OCI-LY7 (cell line): ENCODE measurements around the gene KLK15.

Experiments used
- EZH2phosphoT487 ChIP-seq: fragments of 200-600 bp; sonication (generic); IDR thresholded peaks from 2 replicates; pipeline ENCODE4 v1.6.1; 2018; ENCODE audit warnings: low read depth, borderline replicate concordance, mild to moderate bottlenecking, mixed run types, antibody characterized with exemption, low read length, moderate library complexity, mixed read lengths
- TF ChIP-seq, protein P1 (sequence below): fragments of 200-600 bp; sonication (generic); conservative IDR thresholded peaks from 2 replicates; pipeline ENCODE4 v1.5.1; 2014; ENCODE audit warnings: mild to moderate bottlenecking, antibody characterized with exemption, low read length, moderate library complexity, mixed read lengths

DNA sequence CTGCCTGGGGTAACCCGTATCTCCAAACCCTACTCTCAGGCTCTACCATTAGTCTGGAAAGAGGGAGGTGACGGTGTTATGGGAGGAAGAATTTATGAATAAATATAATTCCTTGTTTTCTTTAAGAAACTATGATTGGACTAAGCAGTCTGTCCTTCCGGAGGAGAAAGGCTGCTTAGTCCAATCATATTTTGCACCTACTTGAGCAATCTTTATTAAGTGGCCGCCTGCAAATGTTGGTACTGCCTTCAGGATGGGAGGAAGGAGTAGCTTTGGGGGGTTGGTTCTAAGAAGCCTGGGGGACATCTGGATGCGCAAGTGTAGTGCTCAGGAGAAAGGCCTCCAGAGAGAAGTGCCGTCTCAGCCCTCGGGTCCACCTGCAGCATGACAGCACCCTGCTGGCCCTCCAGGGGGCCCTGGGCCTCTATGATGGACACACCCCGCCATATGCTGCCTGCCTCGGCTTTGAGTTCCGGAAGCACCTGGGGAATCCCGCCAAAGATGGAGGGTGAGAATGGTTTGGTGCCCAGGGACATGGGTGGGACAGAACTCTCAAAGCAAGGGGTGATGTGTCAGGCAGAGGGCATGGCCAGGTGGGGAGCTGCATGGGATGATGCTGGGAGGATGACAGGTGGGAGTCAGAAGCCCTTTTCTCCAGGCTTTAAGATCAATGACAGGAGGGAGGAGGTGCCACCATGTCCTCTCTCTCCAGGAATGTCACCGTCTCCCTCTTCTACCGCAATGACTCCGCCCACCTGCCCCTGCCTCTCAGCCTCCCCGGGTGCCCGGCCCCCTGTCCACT lies 39.1 kb downstream of the KLK15 start:
- TF ChIP-seq, protein P1, sequence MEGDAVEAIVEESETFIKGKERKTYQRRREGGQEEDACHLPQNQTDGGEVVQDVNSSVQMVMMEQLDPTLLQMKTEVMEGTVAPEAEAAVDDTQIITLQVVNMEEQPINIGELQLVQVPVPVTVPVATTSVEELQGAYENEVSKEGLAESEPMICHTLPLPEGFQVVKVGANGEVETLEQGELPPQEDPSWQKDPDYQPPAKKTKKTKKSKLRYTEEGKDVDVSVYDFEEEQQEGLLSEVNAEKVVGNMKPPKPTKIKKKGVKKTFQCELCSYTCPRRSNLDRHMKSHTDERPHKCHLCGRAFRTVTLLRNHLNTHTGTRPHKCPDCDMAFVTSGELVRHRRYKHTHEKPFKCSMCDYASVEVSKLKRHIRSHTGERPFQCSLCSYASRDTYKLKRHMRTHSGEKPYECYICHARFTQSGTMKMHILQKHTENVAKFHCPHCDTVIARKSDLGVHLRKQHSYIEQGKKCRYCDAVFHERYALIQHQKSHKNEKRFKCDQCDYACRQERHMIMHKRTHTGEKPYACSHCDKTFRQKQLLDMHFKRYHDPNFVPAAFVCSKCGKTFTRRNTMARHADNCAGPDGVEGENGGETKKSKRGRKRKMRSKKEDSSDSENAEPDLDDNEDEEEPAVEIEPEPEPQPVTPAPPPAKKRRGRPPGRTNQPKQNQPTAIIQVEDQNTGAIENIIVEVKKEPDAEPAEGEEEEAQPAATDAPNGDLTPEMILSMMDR = peak; percentile 2; the same call in 1 of the 2 replicates
- no peak for TF ChIP-seq EZH2phosphoT487
